HG03139 (cell line): Measurements from ENCODE around the gene TRAF7.

ENCODE experiments used
- ATAC-seq: cut with Tn5 transposase; IDR thresholded peaks from one replicate; pipeline ENCODE4 v1.9.1; 2021; ENCODE audit not compliant: unreplicated experiment

The TRAF7 gene

GRCh38 chr16:2163211-2163881 is 7.8 kb downstream of the TRAF7 start:
- no peak for ATAC-seq

- no peak for ATAC-seq
These were observed 10.3 kb downstream of the TRAF7 start for GRCh38 chr16:2165861-2166260.

DNA sequence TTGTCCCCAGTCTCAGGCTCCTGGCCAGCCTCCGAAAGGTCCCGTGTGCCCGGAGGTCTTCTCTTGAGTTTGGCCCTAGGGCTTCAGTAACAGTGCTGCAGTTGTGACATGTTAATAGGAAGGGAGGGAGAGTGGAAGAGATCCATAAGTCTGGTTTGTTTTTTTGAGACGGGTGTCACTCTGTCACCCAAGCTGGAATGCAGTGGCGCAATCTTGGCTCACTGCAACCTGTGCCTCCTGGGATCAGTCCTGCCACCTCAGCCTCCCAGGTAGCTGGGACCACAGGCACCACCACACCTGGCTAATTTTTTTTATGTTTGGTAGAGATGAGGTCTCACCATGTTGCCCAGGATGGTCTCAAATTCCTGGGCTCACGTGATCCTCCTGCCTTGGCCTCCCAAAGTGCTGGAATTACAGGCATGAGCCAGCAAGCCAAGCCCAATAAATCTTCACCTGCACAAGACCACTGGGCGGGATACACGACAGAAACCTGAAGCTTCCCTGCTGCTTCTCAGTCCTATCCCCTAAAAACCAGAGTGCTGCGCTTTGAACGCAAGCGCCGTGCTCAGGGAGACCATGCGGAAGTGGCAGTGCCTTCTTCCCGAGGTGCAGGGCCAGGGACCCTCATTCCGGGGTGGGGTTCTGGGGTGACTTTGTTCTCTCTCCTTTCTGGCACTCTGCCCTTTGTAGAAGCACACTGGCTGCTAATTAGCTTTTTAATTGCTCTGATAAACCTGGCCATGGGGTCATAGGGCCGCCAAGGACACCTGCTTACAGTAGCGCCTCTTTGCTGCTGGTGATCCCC is 10.9 kb downstream of the TRAF7 start:
- ATAC-seq: no peak

DNA sequence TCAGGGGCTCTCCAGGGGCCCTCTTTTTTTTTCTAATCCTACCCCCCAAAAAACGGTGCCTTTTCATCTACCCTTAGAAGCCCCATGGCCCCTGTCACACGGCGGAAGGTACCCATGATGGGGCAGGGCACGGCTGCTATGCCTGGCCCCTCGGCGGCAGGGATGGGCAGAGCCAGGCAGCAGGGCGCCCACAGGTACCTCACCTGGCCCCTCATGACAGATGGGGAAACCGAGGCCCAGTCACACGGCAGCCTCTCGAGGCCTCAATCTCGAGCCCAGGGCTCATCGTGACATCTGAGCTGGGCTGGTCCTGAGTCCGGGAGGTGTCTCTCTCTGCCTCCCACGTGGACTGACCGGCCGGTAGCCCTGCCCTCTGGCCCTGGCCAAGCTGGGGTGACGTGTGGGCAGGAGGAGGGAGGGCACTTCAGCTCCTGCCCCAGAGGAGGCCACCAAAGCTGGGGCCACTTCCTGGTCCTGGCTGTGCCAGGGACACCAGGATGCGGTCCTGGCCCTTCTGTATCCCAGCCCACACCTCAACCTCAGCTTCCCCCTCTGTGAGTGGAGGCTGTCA is 11.6 kb downstream of the TRAF7 start:
- ATAC-seq: no peak

- ATAC-seq: no peak
These were observed 14.5 kb downstream of the TRAF7 start for GRCh38 chr16:2170080-2170479.

GRCh38 chr16:2170587-2171435 is 15.2 kb downstream of the TRAF7 start:
- ATAC-seq: no peak

GRCh38 chr16:2171601-2172178 is 16.1 kb downstream of the TRAF7 start:
- ATAC-seq: no peak

DNA sequence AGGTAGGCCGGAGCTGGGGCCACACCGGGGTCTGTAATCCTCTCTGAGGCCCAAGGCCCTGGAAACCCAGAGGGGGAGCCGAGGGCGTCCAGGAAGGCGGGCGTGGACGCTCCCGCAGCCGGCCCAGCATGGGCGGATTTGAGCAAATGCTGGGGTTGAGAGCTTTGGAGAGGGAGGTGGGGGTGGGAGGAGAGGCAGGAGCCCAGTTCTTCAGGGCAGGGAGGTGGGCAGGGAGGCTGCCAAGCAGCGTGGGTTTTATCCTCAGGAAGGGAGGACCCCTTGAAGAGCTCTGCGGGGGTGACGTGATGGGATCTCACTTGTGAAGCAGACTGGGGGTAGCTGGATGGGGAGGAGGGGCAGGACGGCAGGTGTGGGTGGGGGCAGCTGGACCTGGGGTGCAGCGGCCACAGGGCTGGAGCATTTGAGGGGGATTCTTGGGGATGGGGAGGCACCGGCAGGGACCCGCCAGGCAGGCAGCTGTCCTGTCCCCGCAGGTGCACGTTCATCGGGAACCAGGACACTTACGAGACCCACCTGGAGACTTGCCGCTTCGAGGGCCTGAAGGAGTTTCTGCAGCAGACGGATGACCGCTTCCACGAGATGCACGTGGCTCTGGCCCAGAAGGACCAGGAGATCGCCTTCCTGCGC is 17.2 kb downstream of the TRAF7 start:
- no peak for ATAC-seq

DNA sequence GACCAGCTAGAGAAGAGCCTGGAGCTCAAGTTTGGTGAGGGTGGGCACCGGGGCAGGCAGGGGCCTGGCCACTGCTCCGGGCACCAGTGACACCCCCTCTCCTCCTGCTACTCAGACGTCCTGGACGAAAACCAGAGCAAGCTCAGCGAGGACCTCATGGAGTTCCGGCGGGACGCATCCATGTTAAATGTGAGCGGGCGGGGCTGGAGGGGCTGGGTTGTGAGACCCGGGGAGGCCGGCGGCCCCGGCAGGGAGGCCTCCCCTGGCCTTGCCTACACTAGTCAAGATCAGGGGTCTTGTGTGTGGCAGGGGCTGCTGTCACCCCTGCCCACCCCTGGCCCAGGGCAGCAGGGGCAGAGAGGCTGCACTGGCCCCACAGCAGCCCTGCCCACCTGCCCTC is 17.8 kb downstream of the TRAF7 start:
- no peak for ATAC-seq

DNA sequence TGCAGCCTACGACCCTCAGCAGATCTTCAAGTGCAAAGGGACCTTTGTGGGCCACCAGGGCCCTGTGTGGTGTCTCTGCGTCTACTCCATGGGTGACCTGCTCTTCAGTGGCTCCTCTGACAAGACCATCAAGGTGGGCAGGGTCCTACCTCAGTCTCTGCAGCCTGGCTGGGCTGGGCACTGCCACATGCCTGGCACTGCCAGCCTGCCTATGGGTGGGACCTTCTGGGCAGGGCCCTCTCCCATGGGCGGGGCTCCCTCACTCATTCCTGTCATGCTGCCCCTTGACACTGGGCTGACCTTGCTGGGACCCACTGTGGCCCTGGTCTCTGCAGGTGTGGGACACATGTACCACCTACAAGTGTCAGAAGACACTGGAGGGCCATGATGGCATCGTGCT is 18.3 kb downstream of the TRAF7 start:
- no peak for ATAC-seq

GRCh38 chr16:2174396-2175131 is 19.0 kb downstream of the TRAF7 start:
- no peak for ATAC-seq

- ATAC-seq: no peak
These were observed 19.9 kb downstream of the TRAF7 start for GRCh38 chr16:2175454-2175853.

DNA sequence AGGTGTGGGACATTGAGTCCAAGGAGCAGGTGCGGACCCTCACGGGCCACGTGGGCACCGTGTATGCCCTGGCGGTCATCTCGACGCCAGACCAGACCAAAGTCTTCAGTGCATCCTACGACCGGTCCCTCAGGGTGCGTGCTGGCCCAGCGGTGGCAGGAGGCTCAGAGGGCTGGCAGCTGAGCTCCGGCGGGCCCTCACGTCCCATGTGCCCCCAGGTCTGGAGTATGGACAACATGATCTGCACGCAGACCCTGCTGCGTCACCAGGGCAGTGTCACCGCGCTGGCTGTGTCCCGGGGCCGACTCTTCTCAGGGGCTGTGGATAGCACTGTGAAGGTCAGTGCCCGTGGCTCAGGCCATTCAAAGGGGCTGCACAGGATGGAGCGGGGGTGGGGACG is 20.5 kb downstream of the TRAF7 start:
- ATAC-seq: no peak

DNA sequence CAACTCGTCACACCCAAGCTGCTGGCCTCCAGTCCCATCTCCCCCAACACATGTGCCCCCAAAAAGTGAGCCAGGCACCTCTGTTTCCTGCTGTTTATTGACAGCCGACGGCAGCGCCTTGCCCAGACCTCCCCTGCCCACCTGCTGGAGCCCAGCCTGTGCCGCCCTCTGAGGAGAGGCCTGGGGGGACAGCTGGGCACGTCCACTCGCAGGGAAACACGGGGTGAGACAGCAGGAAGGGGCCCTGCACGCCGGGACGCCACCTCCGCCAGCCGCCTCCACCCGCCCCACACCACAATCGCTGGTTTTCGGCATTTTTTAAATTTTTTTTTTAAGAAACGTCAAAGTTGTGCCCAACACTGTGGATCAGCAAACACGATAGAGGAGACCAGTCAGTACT is 21.5 kb downstream of the TRAF7 start:
- no peak for ATAC-seq

- ATAC-seq: no peak
These were observed 22.0 kb downstream of the TRAF7 start for GRCh38 chr16:2177561-2177960.

- ATAC-seq: no peak
These were observed 22.9 kb downstream of the TRAF7 start for GRCh38 chr16:2178321-2179106.

DNA sequence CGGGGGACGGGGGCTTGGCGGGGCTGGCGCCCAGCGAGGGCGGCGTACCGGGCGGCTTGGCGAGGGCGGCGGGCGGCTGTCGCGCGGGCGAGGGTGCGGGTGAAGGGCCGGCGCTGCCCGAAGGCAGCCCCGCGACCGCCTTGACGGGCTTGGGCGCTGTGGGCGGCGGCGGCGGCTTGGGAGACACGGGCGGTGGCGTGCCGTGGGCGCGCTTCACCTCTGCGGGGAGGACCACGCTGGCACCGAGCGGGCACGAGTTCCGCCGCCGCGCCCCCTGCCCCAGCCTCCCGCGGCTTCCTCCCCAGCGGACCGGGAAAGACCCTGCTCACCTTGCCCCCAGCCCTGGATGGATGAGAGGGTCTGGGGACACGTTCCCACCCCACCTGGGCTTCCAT is 23.5 kb downstream of the TRAF7 start:
- no peak for ATAC-seq

- ATAC-seq: no peak
These were observed 24.0 kb downstream of the TRAF7 start for GRCh38 chr16:2179576-2179975.

DNA sequence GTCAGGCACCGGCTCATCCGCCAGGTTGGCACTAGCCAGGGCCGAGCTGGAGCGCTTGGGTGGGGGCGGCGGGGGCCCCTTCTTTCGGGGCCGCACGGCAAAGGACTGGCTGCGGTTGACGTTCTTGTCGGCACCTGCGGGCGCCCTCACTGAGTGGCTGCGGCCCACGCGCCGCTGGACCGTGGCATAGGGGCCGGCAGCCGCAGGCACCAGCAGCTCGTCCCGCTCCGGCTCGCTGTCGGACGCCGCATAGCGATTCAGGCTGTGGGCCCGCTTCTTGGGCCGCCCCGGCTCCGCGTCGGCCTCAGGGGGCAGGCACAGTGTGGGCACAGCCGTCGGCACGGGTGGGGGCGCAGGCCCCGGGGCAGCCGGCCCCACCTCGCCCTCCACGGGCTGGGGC is 24.9 kb downstream of the TRAF7 start:
- ATAC-seq: no peak
